LNCaP clone FGC (cell line): ENCODE measurements around the gene SPG7.
A peak's percentile ranks its signal among the peaks of the same experiment; 100 is the strongest.

Source experiments
- DNase-seq: peaks from one replicate; pipeline ENCODE4 v3.0.0-alpha.2; 2011; ENCODE audit warnings: low read depth
- H3K4me3 ChIP-seq: 2 replicates; pipeline ENCODE4 v1.5.1; 2011; ENCODE audit warnings: mild to moderate bottlenecking, low read depth, low read length, control low read depth
- TF ChIP-seq, protein P1 (sequence below): IDR thresholded peaks from 2 replicates; pipeline ENCODE4 v1.5.1; 2012; ENCODE audit warnings: mild to moderate bottlenecking; ENCODE audit not compliant: control insufficient read depth, insufficient read depth; ENCODE audit errors: extremely low read depth

The SPG7 gene

DNA sequence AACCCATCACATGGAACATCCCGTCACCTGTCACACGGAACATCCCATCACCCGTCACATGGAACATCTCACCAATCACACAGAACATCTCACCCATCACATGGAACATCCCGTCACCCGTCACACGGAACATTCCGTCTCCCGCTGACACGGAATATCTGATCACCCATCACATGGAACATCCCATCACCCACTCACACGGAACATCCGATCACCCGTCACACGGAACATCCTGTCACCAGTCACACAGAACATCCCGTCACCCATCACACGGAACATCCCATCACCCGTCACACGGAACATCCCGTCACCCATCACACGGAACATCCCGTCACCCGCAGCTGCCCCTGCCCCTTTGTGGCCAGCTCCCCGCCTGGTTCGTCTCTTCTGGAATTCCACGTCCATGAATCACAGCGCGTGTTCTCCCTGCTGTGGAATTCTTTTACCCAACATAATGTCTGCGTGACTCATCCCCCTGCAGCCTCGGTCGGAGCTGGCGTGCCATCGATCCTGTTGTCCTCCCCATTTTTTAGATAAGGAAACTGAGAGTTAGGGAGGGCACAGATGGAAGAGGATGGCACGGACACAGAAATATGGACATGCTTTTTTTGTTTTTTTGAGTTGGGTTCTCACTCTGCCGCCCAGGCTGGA lies 73.0 kb downstream of the SPG7 start:
- no peak overlapping the region for H3K4me3 ChIP-seq
- no peak for DNase-seq
- TF ChIP-seq, protein P1, sequence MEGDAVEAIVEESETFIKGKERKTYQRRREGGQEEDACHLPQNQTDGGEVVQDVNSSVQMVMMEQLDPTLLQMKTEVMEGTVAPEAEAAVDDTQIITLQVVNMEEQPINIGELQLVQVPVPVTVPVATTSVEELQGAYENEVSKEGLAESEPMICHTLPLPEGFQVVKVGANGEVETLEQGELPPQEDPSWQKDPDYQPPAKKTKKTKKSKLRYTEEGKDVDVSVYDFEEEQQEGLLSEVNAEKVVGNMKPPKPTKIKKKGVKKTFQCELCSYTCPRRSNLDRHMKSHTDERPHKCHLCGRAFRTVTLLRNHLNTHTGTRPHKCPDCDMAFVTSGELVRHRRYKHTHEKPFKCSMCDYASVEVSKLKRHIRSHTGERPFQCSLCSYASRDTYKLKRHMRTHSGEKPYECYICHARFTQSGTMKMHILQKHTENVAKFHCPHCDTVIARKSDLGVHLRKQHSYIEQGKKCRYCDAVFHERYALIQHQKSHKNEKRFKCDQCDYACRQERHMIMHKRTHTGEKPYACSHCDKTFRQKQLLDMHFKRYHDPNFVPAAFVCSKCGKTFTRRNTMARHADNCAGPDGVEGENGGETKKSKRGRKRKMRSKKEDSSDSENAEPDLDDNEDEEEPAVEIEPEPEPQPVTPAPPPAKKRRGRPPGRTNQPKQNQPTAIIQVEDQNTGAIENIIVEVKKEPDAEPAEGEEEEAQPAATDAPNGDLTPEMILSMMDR: no peak

DNA sequence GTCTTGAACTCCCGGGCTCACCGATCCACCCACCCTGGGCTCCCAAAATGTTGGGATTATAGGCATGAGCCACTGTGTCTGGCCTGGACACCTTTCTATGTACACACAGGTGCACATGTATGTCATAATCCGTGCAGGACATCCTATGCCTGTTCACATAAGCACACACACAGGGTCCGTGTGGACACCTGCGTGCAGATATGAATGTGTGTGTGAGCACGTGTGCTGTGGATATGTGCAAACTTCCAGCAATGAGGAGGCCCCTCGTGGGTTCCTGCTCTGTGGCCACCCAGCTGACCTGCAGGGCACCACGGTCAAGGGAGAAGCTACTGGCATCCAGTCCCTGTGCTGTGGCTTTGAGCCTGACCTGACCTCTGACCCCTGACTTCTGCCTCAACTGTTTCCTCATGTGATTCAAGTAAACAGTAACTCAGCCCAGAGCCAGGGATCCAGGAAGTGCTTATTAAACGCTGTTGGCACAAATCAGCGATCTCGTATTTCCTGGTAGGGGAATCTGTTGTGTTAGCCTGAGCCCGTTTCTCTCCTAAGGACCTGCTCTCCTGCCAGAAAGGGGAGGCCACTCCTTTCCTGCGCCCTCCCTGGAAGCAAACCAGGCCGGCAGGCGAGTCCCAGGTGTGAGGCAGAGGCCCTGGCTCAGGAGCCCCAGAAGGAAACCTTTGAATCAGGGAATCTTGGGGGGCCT lies 73.8 kb downstream of the SPG7 start:
- TF ChIP-seq, protein P1: no peak
- peak; percentile 98 for DNase-seq
- no peak overlapping the region for H3K4me3 ChIP-seq

DNA sequence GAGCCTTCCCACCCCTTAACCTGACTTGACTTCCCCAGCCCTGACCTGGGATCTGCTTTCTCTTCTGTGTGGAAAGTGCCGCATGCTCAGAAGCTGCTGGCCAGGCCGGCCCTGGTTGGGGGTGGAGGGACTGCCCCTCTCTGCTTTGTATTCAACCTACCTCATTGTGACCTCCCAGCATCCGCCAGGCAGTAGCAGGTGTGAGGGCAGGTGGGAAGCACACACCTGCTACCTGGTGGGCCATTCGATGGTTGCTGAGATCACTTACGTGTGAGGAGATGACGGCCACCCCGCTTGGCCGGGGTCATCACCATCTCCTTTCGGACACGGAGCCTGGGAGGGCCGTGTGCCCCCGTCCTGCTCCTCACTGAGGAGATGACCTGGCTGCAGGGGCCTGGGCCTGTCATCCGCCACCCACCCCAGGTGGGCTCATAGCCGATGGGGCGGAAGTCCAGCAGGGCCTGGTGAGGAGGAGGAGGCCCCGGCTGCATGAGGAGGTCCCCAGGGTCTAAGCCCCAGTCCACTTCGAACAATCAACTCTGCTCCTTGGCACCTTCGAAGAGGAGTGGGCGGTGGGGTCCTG lies 74.5 kb downstream of the SPG7 start:
- no peak for DNase-seq
- no peak overlapping the region for H3K4me3 ChIP-seq

DNA sequence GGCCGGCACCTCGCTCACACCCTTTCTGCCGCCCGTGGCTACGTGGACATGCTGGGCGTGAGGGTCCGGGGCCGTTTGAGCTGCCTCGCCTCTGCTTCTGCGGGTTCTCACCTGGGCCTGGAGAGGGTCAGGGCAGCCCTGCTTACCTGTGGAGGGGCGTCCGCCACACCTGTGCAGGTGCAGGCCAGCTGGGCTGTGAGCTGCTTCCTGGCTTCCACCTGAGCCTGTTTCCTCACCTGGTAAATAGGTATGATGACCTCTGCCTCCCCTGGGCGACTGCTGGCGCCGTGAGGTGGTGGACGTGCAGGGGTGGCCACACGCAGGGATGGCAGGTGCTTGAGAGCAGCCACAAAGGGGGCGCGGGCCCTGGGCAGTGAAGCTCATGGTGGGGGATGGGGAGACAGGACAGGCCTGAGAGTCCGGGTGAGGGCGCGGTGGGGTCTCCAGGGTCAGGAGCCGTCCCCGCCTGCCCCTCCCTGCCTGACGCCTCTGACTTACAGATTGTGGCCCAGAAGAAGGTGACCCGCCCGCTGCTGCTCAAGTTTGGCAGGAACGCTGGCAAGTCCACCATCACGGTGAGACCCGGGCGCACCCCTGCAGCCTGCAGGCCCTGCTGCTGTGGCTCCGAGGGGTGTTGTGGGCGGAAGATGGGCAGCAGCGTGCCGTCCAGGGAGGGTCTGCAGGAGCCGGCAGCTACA lies 75.1 kb downstream of the SPG7 start:
- TF ChIP-seq, protein P1: no peak
- H3K4me3 ChIP-seq: no peak overlapping the region
- no peak for DNase-seq

More for the DNA sequence above, 74.5 kb downstream of the SPG7 start:
- TF ChIP-seq, protein P1: no peak

DNA sequence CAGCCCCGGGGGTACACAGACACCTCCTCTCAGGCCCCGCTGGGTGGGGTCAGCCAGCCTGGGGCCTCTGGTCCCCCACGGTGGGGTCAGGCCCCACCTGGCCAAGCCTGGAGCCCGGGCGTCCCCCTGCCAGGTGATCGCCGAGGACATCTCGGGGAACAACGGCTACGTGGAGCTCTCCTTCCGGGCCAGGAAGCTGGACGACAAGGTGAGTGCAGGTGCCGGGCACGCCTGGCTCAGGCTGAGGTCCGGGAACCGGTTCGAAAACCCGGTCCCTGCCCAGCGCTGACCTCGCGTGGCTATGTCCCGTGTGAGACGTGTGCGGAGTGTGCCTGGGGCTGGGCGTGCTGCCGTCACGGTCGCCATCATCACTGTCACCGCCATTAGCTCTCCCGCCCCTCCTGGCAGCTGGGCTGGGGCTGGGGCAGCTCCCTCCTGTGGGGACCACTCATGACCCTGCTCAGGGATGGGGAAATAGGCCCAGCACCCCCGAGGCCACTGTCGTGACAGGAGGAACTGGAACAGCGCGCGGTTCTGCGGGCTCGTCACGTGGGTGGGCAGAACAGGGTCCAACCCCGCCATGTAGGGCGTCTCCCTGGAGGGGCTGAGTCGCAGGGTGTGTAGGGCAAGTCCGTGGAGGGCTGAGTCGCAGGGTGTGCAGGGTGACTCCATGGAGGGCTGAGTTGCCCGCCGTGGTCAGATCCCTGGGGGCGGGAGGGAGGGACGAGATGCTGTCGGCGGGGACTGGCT lies 75.9 kb downstream of the SPG7 start:
- TF ChIP-seq, protein P1: no peak
- no peak overlapping the region for H3K4me3 ChIP-seq
- no peak for DNase-seq

- TF ChIP-seq, protein P1: no peak
- no peak overlapping the region for H3K4me3 ChIP-seq
- no peak for DNase-seq
Observed at GRCh38 chr16:89584768-89585549, 76.8 kb downstream of the SPG7 start.
